H1 (cell line): ENCODE results near the gene CPTP. TPM values are rescaled to one million over a fixed set of nuclear protein-coding genes. Genes with fewer than 3 reads are reported as not detected.
A peak's percentile ranks its signal among the peaks of the same experiment; 100 is the strongest.

Experiments
- CTCF ChIA-PET: fragments of 300-600 bp; sonication (Branson Sonifier 250); formaldehyde crosslinking; loops from one replicate; lab custom pipeline; 2021; ENCODE audit not compliant: partially characterized antibody; lab: Charles Lee
- POLR2A ChIA-PET: fragments of 300-600 bp; sonication (Branson Sonifier 250); formaldehyde crosslinking; loops from one replicate; lab custom pipeline; 2021; ENCODE audit warnings: inconsistent platforms; ENCODE audit not compliant: partially characterized antibody; lab: Charles Lee
- DNase-seq, 2 experiments: peaks; one replicate each; pipeline versions ENCODE4 v3.0.0 to v3.0.0-alpha.2; 2010 to 2022; ENCODE audit warnings: low spot score in 2 of 2, low read depth in 1 of 2, mixed read lengths in 1 of 2
- FAIRE-seq: peaks from 2 replicates; lab custom pipeline; 2011; peaks lifted over from hg19 to GRCh38; lab: Jason Lieb, UNC
- H2AFZ ChIP-seq: 2 replicates; pipeline ENCODE4 v1.8.1; 2012; ENCODE audit warnings: low read length, inconsistent platforms
- H2AK5ac ChIP-seq: 2 replicates; pipeline ENCODE4 v1.6.1; 2013; ENCODE audit warnings: low read depth, low read length
- H2BK120ac ChIP-seq: replicated peaks from 2 replicates; pipeline ENCODE3; 2013; ENCODE audit warnings: low read depth, low read length, inconsistent platforms
- H2BK12ac ChIP-seq: 2 replicates; pipeline ENCODE4 v1.6.1; 2013; ENCODE audit warnings: low read depth, low read length
- H2BK15ac ChIP-seq: 2 replicates; pipeline ENCODE4 v1.6.1; 2013; ENCODE audit warnings: low read length
- H2BK20ac ChIP-seq: 2 replicates; pipeline ENCODE4 v1.6.1; 2013; ENCODE audit warnings: low read length
- H2BK5ac ChIP-seq: 2 replicates; pipeline ENCODE4 v1.6.1; 2013; ENCODE audit warnings: low read depth, low read length
- H3K14ac ChIP-seq: 2 replicates; pipeline ENCODE4 v1.6.1; 2013; ENCODE audit warnings: inconsistent platforms; ENCODE audit not compliant: insufficient read length
- H3K18ac ChIP-seq: 2 replicates; pipeline ENCODE4 v1.6.1; 2013; ENCODE audit warnings: low read length; ENCODE audit errors: extremely low read depth
- H3K23ac ChIP-seq: 2 replicates; pipeline ENCODE4 v1.6.1; 2013; ENCODE audit warnings: inconsistent platforms; ENCODE audit not compliant: insufficient read length
- H3K23me2 ChIP-seq: 2 replicates; pipeline ENCODE4 v1.6.1; 2013; ENCODE audit warnings: low read depth, low read length
- H3K27ac ChIP-seq: 2 replicates; pipeline ENCODE4 v1.6.1; 2011; ENCODE audit warnings: low read depth, low read length, inconsistent platforms
- H3K27me3 ChIP-seq, 4 experiments: replicated peaks in 1 of 4; 1 replicate in 1 of 4; 2 replicates in 3 of 4; pipeline versions ENCODE4 v1.6.1 to v1.8.1; 2011 to 2013; ENCODE audit warnings: low read length in 3 of 4, mild to moderate bottlenecking in 3 of 4, inconsistent platforms in 2 of 4, mixed read lengths in 2 of 4, moderate library complexity in 1 of 4; ENCODE audit not compliant: control insufficient read depth in 3 of 4, insufficient read depth in 3 of 4; ENCODE audit errors: extremely low read depth in 1 of 4
- H3K36me3 ChIP-seq, 4 experiments: 2 replicates each; pipeline versions ENCODE4 v1.6.1 to v1.8.1; 2011 to 2013; ENCODE audit warnings: mild to moderate bottlenecking in 4 of 4, low read length in 3 of 4, moderate library complexity in 2 of 4, control low read depth in 1 of 4, inconsistent platforms in 1 of 4; ENCODE audit not compliant: insufficient read depth in 4 of 4, control insufficient read depth in 2 of 4
- H3K4ac ChIP-seq: replicated peaks from 2 replicates; pipeline ENCODE3; 2013; ENCODE audit warnings: low read length, low read depth, mixed read lengths, inconsistent platforms; ENCODE audit not compliant: insufficient read length
- H3K4me1 ChIP-seq, 4 experiments: replicated peaks in 1 of 4; 1 replicate in 1 of 4; 2 replicates in 3 of 4; pipeline versions ENCODE4 v1.6.1 to v1.8.1; 2011 to 2013; ENCODE audit warnings: low read length in 3 of 4, inconsistent platforms in 2 of 4, mixed read lengths in 1 of 4; ENCODE audit not compliant: insufficient read depth in 4 of 4, control insufficient read depth in 3 of 4
- H3K4me2 ChIP-seq, 2 experiments: 2 replicates each; pipeline versions ENCODE4 v1.6.1 to v1.8.1; 2011 to 2013; ENCODE audit warnings: low read depth in 2 of 2, low read length in 2 of 2, control low read depth in 1 of 2, inconsistent platforms in 1 of 2, mild to moderate bottlenecking in 1 of 2; ENCODE audit not compliant: insufficient read depth in 1 of 2
- H3K4me3 ChIP-seq, 4 experiments: fragments of 200-600, 300-600 bp in 1 of 4; sonication (generic), shearing (Covaris generic), sonication (Bioruptor Twin) in 1 of 4; 2 replicates each; pipeline versions ENCODE4 v1.5.1 to v1.8.1; 2011 to 2016; ENCODE audit warnings: low read length in 4 of 4, low read depth in 3 of 4, control low read depth in 2 of 4, inconsistent platforms in 2 of 4, mild to moderate bottlenecking in 2 of 4, mixed read lengths in 1 of 4, moderate library complexity in 1 of 4; ENCODE audit not compliant: insufficient read depth in 2 of 4; ENCODE audit errors: extremely low read depth in 1 of 4
- H3K56ac ChIP-seq: replicated peaks from 2 replicates; pipeline ENCODE3; 2013; ENCODE audit warnings: low read depth, mild to moderate bottlenecking, mixed read lengths, low read length, inconsistent platforms; ENCODE audit not compliant: insufficient read length
- H3K79me1 ChIP-seq: 2 replicates; pipeline ENCODE4 v1.6.1; 2013; ENCODE audit warnings: low read depth, low read length, control low read depth
- H3K79me2 ChIP-seq, 2 experiments: 2 replicates each; pipeline versions ENCODE4 v1.6.1 to v1.8.1; 2012 to 2013; ENCODE audit warnings: low read length in 2 of 2, mild to moderate bottlenecking in 2 of 2, inconsistent platforms in 1 of 2; ENCODE audit not compliant: insufficient read depth in 2 of 2, control insufficient read depth in 1 of 2
- H3K9ac ChIP-seq, 4 experiments: replicated peaks in 1 of 4; 1 replicate in 1 of 4; 2 replicates in 3 of 4; pipeline versions ENCODE4 v1.6.1 to v1.8.1; 2011 to 2013; ENCODE audit warnings: low read depth in 3 of 4, low read length in 3 of 4, control low read depth in 2 of 4, mild to moderate bottlenecking in 2 of 4, moderate library complexity in 2 of 4, inconsistent platforms in 1 of 4; ENCODE audit errors: extremely low read depth in 1 of 4
- H3K9me3 ChIP-seq, 2 experiments: 2 replicates each; pipeline versions ENCODE4 v1.6.1 to v1.8.1; 2012 to 2013; ENCODE audit warnings: mild to moderate bottlenecking in 2 of 2, moderate library complexity in 2 of 2, control low read depth in 1 of 2, inconsistent platforms in 1 of 2, low read depth in 1 of 2, low read length in 1 of 2, mixed read lengths in 1 of 2; ENCODE audit not compliant: insufficient read depth in 2 of 2
- H4K20me1 ChIP-seq, 2 experiments: replicated peaks in 1 of 2; 2 replicates each; pipeline versions ENCODE3 to v1.8.1; 2011 to 2013; ENCODE audit warnings: inconsistent platforms in 2 of 2, low read length in 2 of 2, mild to moderate bottlenecking in 1 of 2; ENCODE audit not compliant: insufficient read depth in 2 of 2, control insufficient read depth in 1 of 2
- H4K5ac ChIP-seq: 2 replicates; pipeline ENCODE4 v1.6.1; 2013; ENCODE audit warnings: low read length, low read depth, mixed read lengths, inconsistent platforms; ENCODE audit not compliant: insufficient read length
- H4K8ac ChIP-seq: 2 replicates; pipeline ENCODE4 v1.8.0; 2013; ENCODE audit warnings: mild to moderate bottlenecking, moderate library complexity, low read length, inconsistent platforms; ENCODE audit not compliant: insufficient read depth; ENCODE audit errors: extremely low read depth
- H4K91ac ChIP-seq: replicated peaks from 2 replicates; pipeline ENCODE3; 2013; ENCODE audit warnings: low read length, mixed read lengths, inconsistent platforms; ENCODE audit not compliant: insufficient read length
- ASH2L ChIP-seq: fragments of 200-600, 300-600 bp; sonication (generic); IDR thresholded peaks from one replicate; pipeline ENCODE4 v1.7.1; 2017; ENCODE audit warnings: low read length
- CHD2 ChIP-seq: IDR thresholded peaks from 2 replicates; pipeline ENCODE4 v1.6.1; 2012; ENCODE audit warnings: low read length, improper control_type of control experiment
- CTBP2 ChIP-seq: IDR thresholded peaks from 2 replicates; pipeline ENCODE4 v1.7.0; 2011; ENCODE audit warnings: borderline replicate concordance, mild to moderate bottlenecking, moderate library complexity, mixed read lengths, low read length; ENCODE audit not compliant: insufficient read depth, insufficient read length
- EGR1 ChIP-seq: IDR thresholded peaks from 2 replicates; pipeline ENCODE4 v1.6.1; 2011; ENCODE audit warnings: low read depth, low read length, borderline replicate concordance
- GTF2F1 ChIP-seq: IDR thresholded peaks from 2 replicates; pipeline ENCODE4 v1.6.1; 2012; ENCODE audit warnings: low read depth, low read length, improper control_type of control experiment, borderline replicate concordance
- KDM5A ChIP-seq: fragments of 200-600 bp; IDR thresholded peaks from 2 replicates; pipeline ENCODE4 v1.7.1; 2012; ENCODE audit warnings: mild to moderate bottlenecking, low read length, inconsistent platforms, mixed read lengths
- MAFK ChIP-seq: IDR thresholded peaks from 2 replicates; pipeline ENCODE4 v1.6.1; 2012; ENCODE audit warnings: low read depth, mild to moderate bottlenecking, improper control_type of control experiment, low read length
- PHF8 ChIP-seq: fragments of 200-600 bp; sonication (generic); conservative IDR thresholded peaks from 2 replicates; pipeline ENCODE4 v1.7.1; 2012; ENCODE audit warnings: low read depth, mild to moderate bottlenecking, inconsistent platforms, low read length, moderate library complexity
- POLR2A ChIP-seq, 2 experiments: IDR thresholded peaks; 1 replicate in 1 of 2; 2 replicates in 1 of 2; pipeline ENCODE4 v1.6.1; 2011; ENCODE audit warnings: low read depth in 2 of 2, low read length in 2 of 2, mild to moderate bottlenecking in 2 of 2; ENCODE audit errors: control extremely low read depth in 1 of 2
- RFX5 ChIP-seq: IDR thresholded peaks from 2 replicates; pipeline ENCODE4 v1.6.1; 2011; ENCODE audit warnings: low read depth, low read length, improper control_type of control experiment, borderline replicate concordance
- WGBS, 2 experiments: shearing (Covaris generic) in 1 of 2; methylation state at CpG; one replicate each; pipeline versions ENCODE4 v1.1.6 to v1.1.7; 2013 to 2015; ENCODE audit warnings: low lambda C conversion rate in 2 of 2, mixed read lengths in 2 of 2, inconsistent platforms in 1 of 2, low coverage in 1 of 2, missing lambda C conversion rate in 1 of 2; ENCODE audit not compliant: insufficient replicate concordance in 2 of 2, insufficient coverage in 1 of 2, insufficient read length in 1 of 2; ENCODE audit errors: extremely low coverage in 1 of 2, missing lambda C conversion rate in 1 of 2; 5-methylcytosine and 5-hydroxymethylcytosine counted together
- polyA plus RNA-seq, 7 experiments: library from polyadenylated mRNA; depleted of rRNA in 3 of 7; stranded (reverse) in 5 of 7; unstranded in 2 of 7; fragments of >200 nt in 5 of 7; fragments of 200-250 nt in 2 of 7; gene quantifications; 1 replicate in 5 of 7; 2 replicates in 1 of 7; 4 replicates in 1 of 7; pipeline versions ENCODE4 v1.2.1 to v1.2.3, GENCODE V29; 2011 to 2013; ENCODE audit warnings: missing spikeins in 2 of 7, mixed read lengths in 2 of 7
- total RNA-seq: library from RNA; stranded (reverse); fragmentation: NEBNext Ultra II Directional; extraction: Animal tissue kit (Norgen Biotek cat#: 25700); gene quantifications from 2 replicates; pipeline ENCODE4 v1.2.1, GENCODE V29; 2021

The CPTP gene
- total and polyA plus RNA-seq, 2 of the 8 experiments (the other 6 are each of a cell fraction or from before 2014, with no cell fraction given): 8.1 to 10.6 TPM

DNA sequence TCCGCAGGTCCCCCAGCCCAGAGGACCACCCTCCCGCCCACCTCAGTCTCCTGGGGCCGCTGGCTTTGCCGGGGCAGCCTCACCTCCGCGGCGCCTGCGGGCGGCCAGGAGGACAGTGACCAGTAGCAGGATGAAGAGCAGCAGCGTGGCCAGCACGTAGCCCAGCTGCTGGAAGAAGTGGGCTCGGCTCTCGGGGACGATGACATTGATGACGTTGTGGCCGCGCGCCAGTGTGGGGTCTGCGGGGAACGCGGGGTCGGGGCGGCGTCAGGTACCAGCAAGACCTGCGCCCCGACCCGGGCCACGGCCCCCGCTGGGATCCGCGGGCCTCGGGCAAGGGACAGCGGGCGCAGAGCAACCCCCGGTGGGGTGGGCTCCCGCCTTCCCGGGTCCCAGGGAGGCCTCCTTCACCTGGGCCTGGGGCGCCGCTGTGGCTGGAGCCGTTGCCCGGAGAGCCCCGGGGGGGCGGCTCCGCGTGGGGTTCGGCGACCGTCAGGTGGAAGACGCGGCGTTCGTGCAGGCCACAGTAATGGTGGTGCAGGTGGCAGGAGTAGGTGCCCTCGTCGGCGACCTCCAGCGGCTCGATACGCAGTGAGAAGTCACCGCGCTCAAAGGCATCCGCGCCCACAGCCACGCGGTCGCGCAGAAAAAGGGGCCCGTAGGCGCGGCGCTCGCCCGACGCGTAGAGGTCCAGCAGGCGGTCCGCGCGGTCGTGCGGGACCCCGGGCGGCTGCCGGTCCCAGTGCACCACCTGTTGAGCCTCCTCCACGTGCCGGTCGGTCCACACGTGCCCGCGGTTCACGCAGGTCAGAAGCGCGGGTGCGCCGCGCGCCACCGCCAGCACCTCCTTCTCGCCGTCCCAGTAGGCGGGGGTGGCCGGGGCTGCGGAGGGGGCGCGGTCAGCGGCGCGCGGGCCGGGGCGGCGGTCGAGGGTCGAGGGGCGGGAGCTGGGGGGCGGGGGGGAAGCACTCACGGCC, 30.0 kb downstream of the CPTP start:
- Histone ChIP-seq H4K20me1 (peaks cover 0 to 6% of the 10 kb centered on the region in 2 experiments), H2BK15ac (peak overlapping the region; percentile 88; the same call in 1 of the 2 replicates), H2AFZ (no peak overlapping the region), H3K27ac (no peak overlapping the region), H3K4me1 (peaks cover 2 to 48% (median 38%) of the 10 kb centered on the region in 4 experiments), H2BK20ac (no peak overlapping the region), H3K79me1 (no peaks in the 10 kb centered on the region), H2BK120ac (no peak overlapping the region), H2BK5ac (peak overlapping the region; percentile 60; the same call in 1 of the 2 replicates), H3K36me3 (no peaks in the 10 kb centered on the region), H3K9ac (no peak overlapping the region), H3K56ac (no peak overlapping the region), H3K4me2 (peak overlapping the region; percentile 69 to 95), H3K4me3 (peak overlapping the region; percentile 23 to 61 (median 29)), H3K27me3 (peaks cover 9 to 17% (median 14%) of the 10 kb centered on the region in 4 experiments), H3K4ac (peak overlapping the region; percentile 91), H3K23me2 (peaks cover 17% of the 10 kb centered on the region; the same call in 1 of the 2 replicates), H3K18ac (peak overlapping the region; percentile 52), H3K79me2 (no peaks in the 10 kb centered on the region), H2AK5ac (peak overlapping the region; percentile 65; the same call in 1 of the 2 replicates), H2BK12ac (peak overlapping the region; percentile 39; the same call in 1 of the 2 replicates), H4K8ac (peak overlapping the region; percentile 7), H4K5ac (no peak overlapping the region), H3K14ac (no peak overlapping the region), H4K91ac (peak overlapping the region; percentile 68), H3K9me3 (no peaks in the 10 kb centered on the region), H3K23ac (no peak overlapping the region)
- POLR2A ChIA-PET: interaction anchor here (0.8 to 5.1 kb wide), 10 partner anchors 9 to 83 kb away, joined by 3 to 80 read pairs (median 4); partner anchors contain the start of gene AURKAIP1
- FAIRE-seq (no peak), DNase-seq (peak in 1 of 2 experiments; percentile 69)
- CTCF ChIA-PET: interaction anchor here (1.0 to 3.4 kb wide), 4 partner anchors 11 to 20 kb away, joined by 3 to 40 read pairs (median 4); partner anchors contain the start of gene AURKAIP1
- 9% methylated on average over 72 of the region's 116 CpGs; no CpG with 5 or more reads in 1 of the 2 experiments for WGBS, 2 experiments
- TF ChIP-seq MAFK (no peak), KDM5A (no peak), CHD2 (no peak), EGR1 (no peak), GTF2F1 (no peak), POLR2A (IDR thresholded peaks at IDR 0.05; ENCODE audit: control extremely low read depth in 1 of 2, low read depth in 2 of 2, low read length in 2 of 2) (no peak), PHF8 (no peak), CTBP2 (no peak), RFX5 (no peak), ASH2L (no peak)
